OCI-LY1 (cell line): ENCODE data around the gene TLK2.

Experiments used
- H2AFZ ChIP-seq: fragments of 200-600 bp; sonication (generic), shearing (Covaris generic); 2 replicates; pipeline ENCODE4 v1.6.0; 2014; ENCODE audit warnings: antibody characterized with exemption, mild to moderate bottlenecking, low read length
- H3F3A ChIP-seq: fragments of 200-600 bp; sonication (generic), shearing (Covaris generic); 2 replicates; pipeline ENCODE4 v1.6.0; 2014; ENCODE audit warnings: mild to moderate bottlenecking, antibody characterized with exemption, low read length, moderate library complexity; ENCODE audit not compliant: insufficient read depth
- H3K27ac ChIP-seq: fragments of 200-600 bp; sonication (generic); 2 replicates; pipeline ENCODE4 v1.5.1; 2014; ENCODE audit warnings: low read length, mixed run types, mild to moderate bottlenecking, low read depth; ENCODE audit not compliant: poor library complexity, severe bottlenecking
- H3K27me3 ChIP-seq: fragments of 200-600 bp; sonication (generic); 2 replicates; pipeline ENCODE4 v1.6.0; 2014; ENCODE audit warnings: antibody characterized with exemption, mild to moderate bottlenecking, low read length, moderate library complexity; ENCODE audit not compliant: insufficient read depth
- H3K36me3 ChIP-seq: fragments of 200-600 bp; sonication (generic); 2 replicates; pipeline ENCODE4 v1.6.1; 2014; ENCODE audit warnings: mild to moderate bottlenecking, antibody characterized with exemption, low read length, moderate library complexity, mixed read lengths; ENCODE audit not compliant: insufficient read depth
- H3K4me1 ChIP-seq: fragments of 200-600 bp; sonication (generic); 2 replicates; pipeline ENCODE4 v1.5.1; 2014; ENCODE audit warnings: mild to moderate bottlenecking, low read length, moderate library complexity; ENCODE audit not compliant: insufficient read depth, severe bottlenecking
- H3K4me2 ChIP-seq: fragments of 200-600 bp; sonication (generic), shearing (Covaris generic); 2 replicates; pipeline ENCODE4 v1.6.1; 2014; ENCODE audit warnings: low read length
- H3K4me3 ChIP-seq: fragments of 200-600 bp; sonication (generic); 2 replicates; pipeline ENCODE4 v1.5.1; 2014; ENCODE audit warnings: low read length, low read depth, mild to moderate bottlenecking, mixed read lengths; ENCODE audit not compliant: poor library complexity, severe bottlenecking
- H3K79me2 ChIP-seq: fragments of 200-600 bp; shearing (Covaris generic); 2 replicates; pipeline ENCODE4 v1.6.1; 2016; ENCODE audit warnings: mixed run types, low read length, mixed read lengths; ENCODE audit not compliant: insufficient read depth
- H3K9ac ChIP-seq: fragments of 200-600 bp; sonication (generic), shearing (Covaris generic); 2 replicates; pipeline ENCODE4 v1.6.1; 2014; ENCODE audit warnings: mild to moderate bottlenecking, low read length, mixed read lengths
- H3K9me2 ChIP-seq: fragments of 200-600 bp; sonication (generic), shearing (Covaris generic); 2 replicates; pipeline ENCODE4 v1.6.1; 2014; ENCODE audit warnings: low read depth, mild to moderate bottlenecking, low read length, mixed read lengths
- H3K9me3 ChIP-seq: fragments of 200-600 bp; shearing (Covaris generic); 2 replicates; pipeline ENCODE4 v1.6.1; 2014; ENCODE audit warnings: low read length, mixed read lengths
- H4K20me1 ChIP-seq: fragments of 200-600 bp; sonication (generic), shearing (Covaris generic); 2 replicates; pipeline ENCODE4 v1.6.0; 2016; ENCODE audit warnings: mild to moderate bottlenecking, low read length; ENCODE audit not compliant: insufficient read depth
- CTCF ChIP-seq: fragments of 200-600 bp; sonication (generic), shearing (Covaris generic); IDR thresholded peaks from 2 replicates; pipeline ENCODE4 v1.5.1; 2017; ENCODE audit warnings: mild to moderate bottlenecking, antibody characterized with exemption, low read length, moderate library complexity, mixed read lengths
- EZH2 ChIP-seq: fragments of 200-600 bp; sonication (generic), shearing (Covaris generic); IDR thresholded peaks from 2 replicates; pipeline ENCODE4 v1.8.0; 2017; ENCODE audit warnings: borderline replicate concordance, mixed run types, mild to moderate bottlenecking, antibody characterized with exemption, low read length, moderate library complexity, mixed read lengths

Gene TLK2

DNA sequence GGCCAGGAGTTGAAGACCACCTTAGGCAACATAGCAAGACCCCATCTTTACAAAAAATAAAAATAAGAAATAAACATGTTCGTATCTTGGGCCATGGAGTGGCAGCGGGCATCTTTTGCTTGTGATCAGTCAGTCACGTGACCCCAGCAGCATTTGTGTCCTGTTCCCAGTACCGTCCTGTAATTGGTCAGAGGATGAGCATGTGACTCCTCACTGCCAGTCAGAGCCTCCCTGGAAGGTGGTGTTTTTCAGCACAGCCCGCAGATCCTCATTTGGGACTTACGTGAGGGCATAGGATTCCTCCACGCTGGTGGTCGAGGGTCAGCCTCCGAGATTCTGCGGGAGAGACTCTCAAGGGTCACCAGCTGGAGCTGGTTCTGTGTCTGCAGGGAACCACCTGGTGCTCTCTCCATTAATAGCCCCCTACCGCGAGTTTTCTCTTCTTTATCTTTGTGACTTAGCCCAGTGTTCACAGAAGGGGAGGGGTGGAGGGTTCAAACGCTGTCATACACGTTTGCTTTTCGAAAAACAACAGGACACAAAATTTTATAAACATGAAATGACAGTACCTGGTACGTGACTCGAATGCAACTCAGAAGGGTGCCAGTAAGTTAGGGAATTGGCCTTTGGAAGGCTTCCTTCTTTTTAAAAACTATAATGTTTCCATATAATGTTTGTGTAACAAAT lies 166.0 kb downstream of the TLK2 start:
- Histone ChIP-seq H4K20me1 (no peaks in the 10 kb centered on the region), H3K9ac (no peak overlapping the region), H3K36me3 (no peaks in the 10 kb centered on the region), H3K27me3 (peaks cover 14% of the 10 kb centered on the region), H3K9me2 (no peaks in the 10 kb centered on the region), H3K9me3 (no peaks in the 10 kb centered on the region), H2AFZ (no peak overlapping the region), H3K79me2 (no peaks in the 10 kb centered on the region), H3F3A (no peaks in the 10 kb centered on the region), H3K4me1 (no peaks in the 10 kb centered on the region), H3K4me3 (no peak overlapping the region), H3K4me2 (no peak overlapping the region), H3K27ac (no peak overlapping the region)
- TF ChIP-seq EZH2 (no peak), CTCF (no peak)

DNA sequence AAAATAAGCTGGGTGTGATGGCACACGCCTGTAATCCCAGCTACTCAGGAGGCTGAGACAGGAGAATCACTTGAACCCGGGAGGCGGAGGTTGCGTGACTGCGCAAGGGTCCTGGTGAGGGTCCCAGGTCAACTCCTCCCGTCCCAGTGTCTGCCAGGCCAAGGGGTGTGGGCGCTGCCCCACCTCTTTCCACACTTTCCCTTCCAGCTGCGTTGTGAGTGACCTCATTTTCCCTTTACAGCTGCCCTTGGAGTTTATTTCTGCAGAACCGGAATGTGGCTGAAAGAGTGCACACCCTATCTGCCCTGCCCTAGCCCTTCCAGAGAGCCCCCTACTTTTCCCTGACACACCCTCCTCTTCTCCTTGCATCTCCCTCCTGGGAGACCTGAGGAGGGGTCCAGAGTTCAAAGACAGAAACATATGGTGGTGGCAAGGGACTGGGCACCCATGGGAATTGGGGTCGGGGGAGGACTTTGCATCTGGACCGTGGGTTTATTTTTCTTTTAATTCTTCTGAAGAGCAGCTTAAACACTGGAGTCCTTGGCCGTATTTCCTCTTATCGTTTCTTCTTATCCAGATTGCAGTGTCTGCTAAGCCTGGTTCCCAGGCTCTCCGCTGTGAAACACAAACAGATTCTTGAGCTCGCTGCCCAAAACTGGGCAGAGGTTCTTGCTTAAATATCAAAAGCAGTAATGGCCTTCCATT lies 169.8 kb downstream of the TLK2 start:
- Histone ChIP-seq H3K4me3 (no peak overlapping the region), H3K4me1 (peaks cover 16% of the 10 kb centered on the region), H3K27me3 (peaks cover 6% of the 10 kb centered on the region; the same call in 1 of the 2 replicates), H3F3A (no peaks in the 10 kb centered on the region), H3K9me3 (no peaks in the 10 kb centered on the region), H3K9me2 (no peaks in the 10 kb centered on the region), H3K27ac (no peak overlapping the region), H3K9ac (no peak overlapping the region), H4K20me1 (no peaks in the 10 kb centered on the region), H3K4me2 (no peak overlapping the region), H3K36me3 (no peaks in the 10 kb centered on the region), H2AFZ (no peak overlapping the region), H3K79me2 (no peaks in the 10 kb centered on the region)
- TF ChIP-seq EZH2 (no peak), CTCF (no peak)

- H3K27me3 ChIP-seq: peaks cover 6% of the 10 kb centered on the region; the same call in 1 of the 2 replicates
- H3K4me1 ChIP-seq: peaks cover 19% of the 10 kb centered on the region
- H3K4me2 ChIP-seq: no peak overlapping the region
- no peaks in the 10 kb centered on the region for H3K79me2 ChIP-seq
- H3F3A ChIP-seq: no peaks in the 10 kb centered on the region
- no peaks in the 10 kb centered on the region for H4K20me1 ChIP-seq
- H3K9ac ChIP-seq: no peak overlapping the region
- TF ChIP-seq EZH2 (no peak), CTCF (no peak)
- H3K27ac ChIP-seq: no peak overlapping the region
- no peak overlapping the region for H2AFZ ChIP-seq
- H3K36me3 ChIP-seq: no peaks in the 10 kb centered on the region
- H3K4me3 ChIP-seq: no peak overlapping the region
- H3K9me3 ChIP-seq: no peaks in the 10 kb centered on the region
- no peaks in the 10 kb centered on the region for H3K9me2 ChIP-seq
Observed at GRCh38 chr17:62648956-62649294, 170.3 kb downstream of the TLK2 start.
